HL-60 (cell line): Measurements from ENCODE around the gene PCCA.

ENCODE experiments used
- DNase-seq, 2 experiments: peaks; one replicate each; pipeline ENCODE4 v3.0.0-alpha.2; 2010 to 2020; ENCODE audit warnings: low read depth in 1 of 2, low spot score in 1 of 2
- H3K27ac ChIP-seq: fragments of 250-450 bp; sonication (Bioruptor Pico); replicated peaks from 2 replicates; pipeline ENCODE4 v1.5.1; 2020; ENCODE audit warnings: mild to moderate bottlenecking, moderate library complexity
- H3K27me3 ChIP-seq: fragments of 250-450 bp; sonication (Bioruptor Pico); 2 replicates; pipeline ENCODE4 v1.5.1; 2021; ENCODE audit warnings: mild to moderate bottlenecking, moderate library complexity; ENCODE audit not compliant: insufficient read depth, poor library complexity, severe bottlenecking
- H3K4me3 ChIP-seq: replicated peaks from 2 replicates; pipeline ENCODE4 v1.5.1; 2011; ENCODE audit warnings: mild to moderate bottlenecking, control low read depth, low read length; ENCODE audit not compliant: insufficient read depth
- CTCF ChIP-seq: IDR thresholded peaks from one replicate; pipeline ENCODE4 v1.5.1; 2011; ENCODE audit warnings: low read length, control low read depth, inconsistent platforms; ENCODE audit not compliant: insufficient read depth
- GABPA ChIP-seq: IDR thresholded peaks from 2 replicates; pipeline ENCODE4 v1.6.1; 2012; ENCODE audit warnings: low read depth
- POLR2AphosphoS5 ChIP-seq: IDR thresholded peaks from 2 replicates; pipeline ENCODE4 v1.6.1; 2012; ENCODE audit warnings: low read depth
- REST ChIP-seq: IDR thresholded peaks from 2 replicates; pipeline ENCODE4 v1.6.1; 2012; ENCODE audit warnings: low read depth; ENCODE audit not compliant: insufficient replicate concordance
- SPI1 ChIP-seq: IDR thresholded peaks from 2 replicates; pipeline ENCODE4 v1.6.1; 2012; ENCODE audit warnings: low read depth, mild to moderate bottlenecking, borderline replicate concordance

The PCCA gene

GRCh38 chr13:100465558-100465957, 376.7 kb downstream of the PCCA start:
- Histone ChIP-seq H3K4me3 (no peak overlapping the region), H3K27ac (no peak overlapping the region), H3K27me3 (peaks cover 2% of the 10 kb centered on the region)
- TF ChIP-seq POLR2AphosphoS5 (no peak), GABPA (no peak), REST (no peak), CTCF (no peak), SPI1 (no peak)
- DNase-seq, result no peak

- Histone ChIP-seq H3K27me3 (no peaks in the 10 kb centered on the region), H3K4me3 (no peak overlapping the region), H3K27ac (no peak overlapping the region)
- TF ChIP-seq POLR2AphosphoS5, result no peak
- TF ChIP-seq SPI1, result no peak
- TF ChIP-seq CTCF, result no peak
- DNase-seq, result no peak
Measured at GRCh38 chr13:100470866-100471505, 382.1 kb downstream of the PCCA start.

GRCh38 chr13:100473087-100473486, 384.2 kb downstream of the PCCA start:
- DNase-seq, result no peak
- Histone ChIP-seq H3K27me3 (peaks cover 3% of the 10 kb centered on the region), H3K4me3 (no peak overlapping the region), H3K27ac (no peak overlapping the region)
- TF ChIP-seq GABPA, result no peak
- TF ChIP-seq REST, result no peak
- TF ChIP-seq POLR2AphosphoS5, result no peak
- TF ChIP-seq CTCF, result no peak
- TF ChIP-seq SPI1, result no peak

GRCh38 chr13:100473501-100474044, 384.7 kb downstream of the PCCA start:
- TF ChIP-seq REST, result no peak
- no peak for TF ChIP-seq GABPA
- no peak for TF ChIP-seq POLR2AphosphoS5
- no peak for TF ChIP-seq SPI1
- no peak for TF ChIP-seq CTCF
- Histone ChIP-seq H3K27ac (no peak overlapping the region), H3K27me3 (peaks cover 3% of the 10 kb centered on the region), H3K4me3 (no peak overlapping the region)
- no peak for DNase-seq
